Right lobe of liver (tissue), 4 donors: ENCODE measurements around the gene CPA2.

Experiments
- CTCF ChIP-seq, 4 donors: fragments of 200-600 bp in 3 of 4; fragments of 450-650 bp in 1 of 4; IDR thresholded peaks; one replicate each; pipeline versions ENCODE4 v1.5.1 to v1.8.0; 2016 to 2022; ENCODE audit warnings: antibody characterized with exemption in 4 of 4, mild to moderate bottlenecking in 2 of 4
- POLR2A ChIP-seq: fragments of 450-650 bp; IDR thresholded peaks from one replicate; pipeline ENCODE4 v1.6.1; 2017; ENCODE audit warnings: antibody characterized with exemption, mild to moderate bottlenecking
- donor health status: DM: no; HTN: no; CAD: no.
- donor health status: DM: no; HTN: no; CAD: no.
- donor health status: DM: no; HTN: yes; CAD: no.

DNA sequence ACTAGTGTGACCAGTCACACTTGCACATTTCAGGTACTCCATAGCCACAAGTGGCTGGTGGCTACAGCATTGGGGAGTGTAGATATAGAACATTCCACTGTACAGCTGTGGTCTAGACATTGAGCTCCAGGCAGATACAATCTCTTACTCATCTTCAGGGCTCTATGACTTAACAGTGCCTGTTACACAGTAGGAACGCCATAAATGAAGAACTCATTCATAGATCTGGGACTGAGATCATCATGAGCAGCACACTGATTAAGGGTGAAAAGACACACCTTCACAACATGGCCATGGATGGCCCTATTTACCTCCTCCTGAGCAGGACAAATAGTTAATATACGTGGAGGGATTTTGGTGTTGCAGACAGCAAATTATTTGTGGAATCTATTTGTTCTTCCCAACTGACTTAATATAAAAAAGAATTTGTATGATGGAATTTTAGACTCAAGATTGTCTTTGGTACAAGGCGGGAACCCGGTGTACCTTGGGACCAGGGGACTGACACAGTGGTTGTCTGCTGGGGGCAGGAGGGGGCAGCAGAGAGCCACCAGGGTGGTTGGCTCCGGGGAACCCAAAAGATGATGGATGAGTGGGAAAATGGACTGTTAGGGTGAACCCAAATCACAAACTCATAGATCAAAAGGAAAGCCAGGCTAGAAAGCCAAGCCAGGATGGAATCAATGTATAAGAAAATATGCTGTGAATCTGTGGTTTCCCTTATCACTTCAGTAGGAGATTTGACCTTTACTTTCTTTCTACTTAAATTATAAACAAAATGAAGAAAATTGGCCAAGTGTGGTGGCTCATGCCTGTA lies 24.3 kb upstream of the CPA2 start:
- TF ChIP-seq CTCF (IDR thresholded peaks at IDR 0.05) (peak; percentile 75 to 89 (median 79)), POLR2A (no peak)
